ENCODE results near the gene GNG7.

The GNG7 gene

GRCh38 chr19:2702170-2703076 is at the start of gene GNG7:
Gene GNG7, minus strand, starts transcription at chr19:2702694. Its CDS starts 182,006 bp downstream, at chr19:2520688.
- peak within 1 kb of the TSS; percentile 73 for H3K4me3 Mint-ChIP-seq

GRCh38 chr19:2751438-2751830 is 48.9 kb upstream of the GNG7 start:
- H3K27me3 Mint-ChIP-seq: no peaks in the 10 kb centered on the region

More at GRCh38 chr19:2702170-2703076, at the start of gene GNG7:
- no peaks in the 10 kb centered on the region for H3K9me3 Mint-ChIP-seq (ENCODE audit: low read depth)
- no peaks in the 10 kb centered on the region for H3K36me3 Mint-ChIP-seq
- H3K27ac Mint-ChIP-seq: peak within 1 kb of the TSS; percentile 46
- peaks cover 31% of the 10 kb centered on the region for H3K4me1 Mint-ChIP-seq (ENCODE audit: low read depth)
- H3K27me3 Mint-ChIP-seq: no peaks in the 10 kb centered on the region

GRCh38 chr19:2750808-2751437 is 48.4 kb upstream of the GNG7 start:
- H3K9me3 Mint-ChIP-seq (ENCODE audit: low read depth): no peaks in the 10 kb centered on the region
- no peak overlapping the region for H3K27ac Mint-ChIP-seq
- no peaks in the 10 kb centered on the region for H3K27me3 Mint-ChIP-seq
- no peaks in the 10 kb centered on the region for H3K4me1 Mint-ChIP-seq (ENCODE audit: low read depth)
- H3K36me3 Mint-ChIP-seq: no peaks in the 10 kb centered on the region
- no peak overlapping the region for H3K4me3 Mint-ChIP-seq

More at GRCh38 chr19:2751438-2751830, 48.9 kb upstream of the GNG7 start:
- Mint-ChIP-seq H3K4me1 (ENCODE audit: low read depth) (no peaks in the 10 kb centered on the region), H3K9me3 (ENCODE audit: low read depth) (no peaks in the 10 kb centered on the region), H3K4me3 (no peak overlapping the region), H3K36me3 (no peaks in the 10 kb centered on the region), H3K27ac (no peak overlapping the region)

- Mint-ChIP-seq H3K4me1 (ENCODE audit: low read depth) (no peaks in the 10 kb centered on the region), H3K9me3 (ENCODE audit: low read depth) (no peaks in the 10 kb centered on the region), H3K36me3 (no peaks in the 10 kb centered on the region), H3K4me3 (no peak overlapping the region), H3K27me3 (peaks cover 5% of the 10 kb centered on the region), H3K27ac (no peak overlapping the region)
Observed at GRCh38 chr19:2747349-2747748, 44.9 kb upstream of the GNG7 start.

GRCh38 chr19:2744113-2744512 is 41.6 kb upstream of the GNG7 start:
- Mint-ChIP-seq H3K36me3 (no peaks in the 10 kb centered on the region), H3K9me3 (ENCODE audit: low read depth) (no peaks in the 10 kb centered on the region), H3K27ac (no peak overlapping the region), H3K27me3 (peaks cover 11% of the 10 kb centered on the region), H3K4me3 (no peak overlapping the region), H3K4me1 (ENCODE audit: low read depth) (peaks cover 6% of the 10 kb centered on the region)

GRCh38 chr19:2743099-2743498 is 40.6 kb upstream of the GNG7 start:
- Mint-ChIP-seq H3K27me3 (peaks cover 11% of the 10 kb centered on the region), H3K9me3 (ENCODE audit: low read depth) (no peaks in the 10 kb centered on the region), H3K27ac (no peak overlapping the region), H3K4me1 (ENCODE audit: low read depth) (peaks cover 12% of the 10 kb centered on the region), H3K4me3 (no peak overlapping the region), H3K36me3 (no peaks in the 10 kb centered on the region)

- H3K27ac Mint-ChIP-seq: no peak overlapping the region
- H3K9me3 Mint-ChIP-seq (ENCODE audit: low read depth): no peaks in the 10 kb centered on the region
- H3K4me1 Mint-ChIP-seq (ENCODE audit: low read depth): peaks cover 20% of the 10 kb centered on the region
- peaks cover 11% of the 10 kb centered on the region for H3K27me3 Mint-ChIP-seq
- peaks cover 6% of the 10 kb centered on the region for H3K36me3 Mint-ChIP-seq
- H3K4me3 Mint-ChIP-seq: peak overlapping the region; percentile 94
Observed at GRCh38 chr19:2740314-2740656, 37.8 kb upstream of the GNG7 start.

- Mint-ChIP-seq H3K9me3 (ENCODE audit: low read depth) (no peaks in the 10 kb centered on the region), H3K27ac (no peak within 1 kb of the TSS), H3K27me3 (peaks cover 11% of the 10 kb centered on the region), H3K4me3 (peak within 1 kb of the TSS; percentile 94), H3K4me1 (ENCODE audit: low read depth) (peaks cover 20% of the 10 kb centered on the region), H3K36me3 (peaks cover 6% of the 10 kb centered on the region)
Observed at GRCh38 chr19:2739602-2740313, 37.3 kb upstream of the GNG7 start, which contains the start of gene SLC39A3. Gene SLC39A3, minus strand, starts transcription at chr19:2740017. Its CDS starts 2,760 bp downstream, at chr19:2737257.

- Mint-ChIP-seq H3K4me1 (ENCODE audit: low read depth) (peaks cover 22% of the 10 kb centered on the region), H3K36me3 (peaks cover 10% of the 10 kb centered on the region), H3K27me3 (peaks cover 3% of the 10 kb centered on the region), H3K27ac (peak overlapping the region; percentile 23), H3K4me3 (peak overlapping the region; percentile 13), H3K9me3 (ENCODE audit: low read depth) (no peaks in the 10 kb centered on the region)
Observed at GRCh38 chr19:2736550-2737190, 34.2 kb upstream of the GNG7 start.

GRCh38 chr19:2735374-2735773 is 32.9 kb upstream of the GNG7 start:
- peaks cover 3% of the 10 kb centered on the region for H3K27me3 Mint-ChIP-seq
- no peak overlapping the region for H3K27ac Mint-ChIP-seq
- peaks cover 10% of the 10 kb centered on the region for H3K36me3 Mint-ChIP-seq
- H3K9me3 Mint-ChIP-seq (ENCODE audit: low read depth): no peaks in the 10 kb centered on the region
- H3K4me3 Mint-ChIP-seq: no peak overlapping the region
- H3K4me1 Mint-ChIP-seq (ENCODE audit: low read depth): peaks cover 22% of the 10 kb centered on the region

GRCh38 chr19:2734589-2735288 is 32.2 kb upstream of the GNG7 start:
- Mint-ChIP-seq H3K4me3 (no peak overlapping the region), H3K27me3 (no peaks in the 10 kb centered on the region), H3K36me3 (peaks cover 10% of the 10 kb centered on the region), H3K9me3 (ENCODE audit: low read depth) (no peaks in the 10 kb centered on the region), H3K27ac (no peak overlapping the region), H3K4me1 (ENCODE audit: low read depth) (peaks cover 19% of the 10 kb centered on the region)

- Mint-ChIP-seq H3K27me3 (no peaks in the 10 kb centered on the region), H3K36me3 (peaks cover 10% of the 10 kb centered on the region), H3K4me1 (ENCODE audit: low read depth) (peaks cover 15% of the 10 kb centered on the region), H3K9me3 (ENCODE audit: low read depth) (no peaks in the 10 kb centered on the region), H3K27ac (no peak overlapping the region), H3K4me3 (no peak overlapping the region)
Observed at GRCh38 chr19:2733930-2734588, 31.6 kb upstream of the GNG7 start.

GRCh38 chr19:2732883-2733282 is 30.4 kb upstream of the GNG7 start:
- H3K4me1 Mint-ChIP-seq (ENCODE audit: low read depth): peaks cover 9% of the 10 kb centered on the region
- H3K9me3 Mint-ChIP-seq (ENCODE audit: low read depth): no peaks in the 10 kb centered on the region
- H3K36me3 Mint-ChIP-seq: peaks cover 10% of the 10 kb centered on the region
- no peak overlapping the region for H3K27ac Mint-ChIP-seq
- no peaks in the 10 kb centered on the region for H3K27me3 Mint-ChIP-seq
- no peak overlapping the region for H3K4me3 Mint-ChIP-seq

All from activated naive CD8-positive, alpha-beta T cell (primary cell).